Activated CD8-positive, alpha-beta memory T cell treated with anti-CD3 and anti-CD28 coated beads, Interleukin-2, amount 50 U/mL, for 24 hours (primary cell): ENCODE measurements around the gene SLC22A9.

Experiments
- DNase-seq: peaks from one replicate; pipeline ENCODE4 v3.0.0-alpha.2; 2020; ENCODE audit errors: extremely low read depth

The SLC22A9 gene

DNA sequence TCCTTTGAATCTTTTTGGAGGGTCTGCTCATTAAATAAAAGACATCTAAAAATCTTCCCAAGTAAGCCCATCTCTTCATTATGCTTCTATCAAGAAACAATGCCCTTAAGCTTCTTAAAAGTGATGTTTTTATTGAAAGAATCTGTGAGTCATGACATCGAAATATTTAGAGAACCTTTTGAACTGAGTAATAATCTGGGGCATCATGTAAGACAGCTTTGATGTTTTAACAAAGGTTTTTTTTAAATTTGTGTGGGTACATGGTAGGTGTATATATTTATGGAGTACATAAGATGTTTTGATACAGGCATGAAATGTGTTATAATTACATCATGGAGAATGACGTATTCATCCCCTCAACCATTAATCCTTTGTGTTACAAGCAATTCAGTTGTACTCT, 74.6 kb downstream of the SLC22A9 start:
- no peak for DNase-seq

DNA sequence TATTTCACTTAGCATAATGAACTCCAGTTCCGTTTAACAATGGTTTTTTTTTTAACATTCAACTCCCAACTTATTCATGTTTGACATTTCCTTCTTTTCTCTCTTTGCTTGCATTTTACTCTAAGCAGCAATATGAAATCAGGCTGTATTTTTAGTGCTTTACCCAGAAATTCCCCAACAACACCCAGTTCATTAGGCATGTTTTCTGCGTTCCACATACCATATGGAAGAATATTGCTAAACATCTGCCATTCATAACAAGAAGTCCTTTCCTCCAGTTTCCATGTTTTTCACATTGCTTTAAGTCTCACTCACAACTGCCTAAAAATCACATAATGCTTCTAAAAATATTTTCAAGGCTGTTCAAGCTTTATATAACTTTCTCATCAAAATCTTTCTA, 75.5 kb downstream of the SLC22A9 start:
- no peak for DNase-seq

DNA sequence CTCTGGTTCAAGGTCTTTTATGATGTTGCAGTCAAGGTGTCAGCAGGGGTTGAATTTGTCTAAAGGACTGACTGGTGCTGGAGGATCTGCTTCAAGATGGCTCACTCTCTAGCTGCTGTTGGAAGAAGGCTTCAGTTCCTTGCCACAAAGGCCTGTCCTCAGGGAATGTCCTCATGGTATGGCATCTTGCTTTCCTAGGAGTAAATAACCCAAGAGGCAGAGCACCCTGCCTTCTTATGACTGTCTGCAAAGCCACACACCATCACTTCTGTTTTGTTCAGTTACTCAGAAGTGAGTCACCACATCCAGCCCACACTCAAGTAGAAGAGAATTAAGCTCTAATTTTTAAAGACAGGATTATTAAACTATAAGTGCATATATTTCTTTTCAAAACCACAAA, 76.1 kb downstream of the SLC22A9 start:
- DNase-seq: no peak

DNA sequence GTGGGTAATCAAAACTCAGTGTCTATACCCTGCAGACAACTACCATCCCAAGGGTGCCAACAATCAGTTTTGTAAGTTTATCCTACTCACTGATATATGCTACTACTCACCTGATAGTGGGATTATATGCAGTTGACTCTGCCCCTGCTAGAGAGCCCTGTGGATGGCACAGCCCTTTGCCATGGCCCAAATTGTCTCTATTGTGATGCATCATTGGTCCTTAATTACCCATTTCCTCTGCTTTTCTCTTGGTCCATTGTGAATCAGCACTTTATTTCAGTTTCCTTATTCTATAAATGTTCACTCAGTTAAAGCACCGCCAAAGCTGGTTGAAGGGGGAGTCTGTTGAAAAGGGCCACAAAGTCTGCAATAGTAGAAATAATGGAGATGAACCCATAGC, 79.1 kb downstream of the SLC22A9 start:
- no peak for DNase-seq

DNA sequence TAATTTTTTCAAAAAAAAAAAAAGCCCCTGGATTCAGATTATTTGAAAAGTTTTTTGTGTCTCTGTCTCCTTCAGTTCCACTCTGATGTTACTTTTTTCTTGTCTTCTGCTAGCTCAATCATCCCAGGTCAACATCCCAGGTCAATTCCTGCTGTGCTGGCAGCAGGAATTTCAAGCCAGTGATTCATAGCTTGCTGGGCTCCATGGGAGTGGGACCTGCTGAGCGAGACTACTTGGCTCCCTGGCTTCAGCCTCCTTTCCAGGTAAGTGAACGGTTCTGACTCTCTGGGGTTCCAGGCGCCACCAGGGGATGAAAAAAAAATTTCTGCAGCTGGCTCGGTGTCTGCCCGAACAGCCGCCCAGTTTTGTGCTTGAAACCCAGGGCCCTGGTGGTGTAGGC, 90.0 kb downstream of the SLC22A9 start:
- DNase-seq: no peak
